Measurements from ENCODE around the gene AAMP. TPM values are rescaled to one million over a fixed set of nuclear protein-coding genes. Genes with fewer than 3 reads are reported as not detected.

Gene AAMP
- total RNA-seq, 1 donor from 2014 or later: 205 TPM

DNA sequence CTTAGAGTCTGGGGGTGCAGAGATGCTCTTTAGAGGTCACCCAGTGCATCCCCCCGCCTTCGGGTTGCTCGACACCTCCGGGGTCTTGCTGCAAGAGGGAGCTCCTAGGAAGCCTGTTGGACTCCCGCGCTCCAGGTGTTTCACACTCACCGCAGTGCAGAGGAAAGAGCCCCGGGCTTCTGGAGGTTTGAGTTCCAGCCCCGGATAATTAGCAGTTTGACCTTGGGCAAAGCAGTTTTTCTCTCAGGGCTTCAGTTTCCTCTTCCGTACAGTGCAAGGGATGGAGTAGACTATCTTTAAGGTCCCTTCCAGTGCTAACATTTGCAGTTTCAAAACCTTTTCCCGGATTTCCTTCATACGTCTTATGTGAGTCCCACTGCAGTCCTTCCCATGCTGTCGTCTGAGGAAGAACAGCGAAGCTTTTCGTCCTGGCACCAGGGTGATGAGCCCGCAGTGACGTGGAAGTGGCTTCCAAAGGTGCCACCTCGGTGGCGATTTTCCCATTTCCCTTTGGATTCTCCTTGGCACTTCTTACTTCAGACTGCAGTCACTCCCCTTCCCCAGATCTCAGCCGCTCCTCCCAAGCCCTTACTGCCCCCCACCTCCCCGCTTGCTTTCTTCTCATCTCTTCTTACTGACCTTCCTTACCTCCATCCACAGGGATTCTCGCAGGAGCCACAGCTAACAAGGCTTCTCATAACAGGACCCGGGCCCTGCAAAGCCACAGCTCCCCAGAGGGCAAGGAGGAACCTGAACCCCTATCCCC, 967 bp upstream of the AAMP start:
- H3K27me3 ChIP-seq (ENCODE audit: control insufficient read depth, insufficient read depth, low read length): no peaks in the 10 kb centered on the region
- no peak for TF ChIP-seq CTCF (IDR thresholded peaks at IDR 0.05; ENCODE audit: insufficient read depth, low read length, severe bottlenecking)
- peak overlapping the region; percentile 84 for H3K4me3 ChIP-seq (ENCODE audit: low read depth, low read length)
- DNase-seq (ENCODE audit: low read depth) (peak; percentile 50), FAIRE-seq (no peak)
- H3K36me3 ChIP-seq (ENCODE audit: control insufficient read depth, insufficient read depth, low read length): peaks cover 25% of the 10 kb centered on the region

GRCh38 chr2:218267259-218267658, 2.7 kb downstream of the AAMP start:
- no peaks in the 10 kb centered on the region for H3K27me3 ChIP-seq (ENCODE audit: control insufficient read depth, insufficient read depth, low read length)
- H3K4me3 ChIP-seq (ENCODE audit: low read depth, low read length): no peak overlapping the region
- peaks cover 21% of the 10 kb centered on the region for H3K36me3 ChIP-seq (ENCODE audit: control insufficient read depth, insufficient read depth, low read length)
- no peak for DNase-seq (ENCODE audit: low read depth)
- no peak for TF ChIP-seq CTCF (IDR thresholded peaks at IDR 0.05; ENCODE audit: insufficient read depth, low read length, severe bottlenecking)
- no peak for FAIRE-seq

DNA sequence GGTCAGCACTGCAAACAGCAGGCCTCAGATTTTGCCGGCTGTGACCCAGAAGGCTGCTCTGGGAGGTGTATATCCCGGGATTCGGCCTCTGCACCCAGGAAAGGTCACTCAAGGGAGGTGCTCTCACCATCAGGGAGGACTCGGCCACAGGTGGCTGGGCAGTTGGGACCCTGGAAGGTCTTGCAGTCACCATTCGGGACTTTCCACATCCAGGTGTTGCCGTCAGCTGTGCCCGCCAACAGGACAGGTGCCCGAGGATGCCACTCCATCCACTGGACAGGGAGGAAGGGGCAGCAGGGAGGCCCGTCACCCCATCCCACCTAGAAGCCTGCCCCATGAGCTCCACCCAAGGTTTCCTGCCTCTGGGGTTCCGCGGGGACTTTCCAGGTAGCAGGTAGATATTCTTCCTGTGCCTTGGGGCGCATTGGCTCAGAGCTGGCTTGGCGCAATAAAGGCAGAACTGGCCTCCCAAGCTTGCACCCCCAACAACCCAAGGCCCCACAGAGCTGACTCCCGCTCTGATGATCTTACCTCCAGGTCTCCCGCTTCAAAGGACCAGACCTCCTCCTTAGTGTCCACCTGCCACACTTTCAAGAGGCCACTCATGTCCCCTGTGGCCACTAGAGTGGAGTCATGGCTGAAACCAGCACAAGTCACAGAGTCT, 3.5 kb downstream of the AAMP start:
- Histone ChIP-seq H3K4me3 (ENCODE audit: low read depth, low read length) (no peak overlapping the region), H3K27me3 (ENCODE audit: control insufficient read depth, insufficient read depth, low read length) (no peaks in the 10 kb centered on the region), H3K36me3 (ENCODE audit: control insufficient read depth, insufficient read depth, low read length) (peaks cover 21% of the 10 kb centered on the region)
- DNase-seq (ENCODE audit: low read depth) (no peak), FAIRE-seq (no peak)
- TF ChIP-seq CTCF (IDR thresholded peaks at IDR 0.05; ENCODE audit: insufficient read depth, low read length, severe bottlenecking): no peak

- Histone ChIP-seq H3K4me3 (ENCODE audit: low read depth, low read length) (no peak overlapping the region), H3K36me3 (ENCODE audit: control insufficient read depth, insufficient read depth, low read length) (peaks cover 21% of the 10 kb centered on the region), H3K27me3 (ENCODE audit: control insufficient read depth, insufficient read depth, low read length) (no peaks in the 10 kb centered on the region)
- FAIRE-seq (peak; percentile 62), DNase-seq (ENCODE audit: low read depth) (no peak)
- TF ChIP-seq CTCF (IDR thresholded peaks at IDR 0.05; ENCODE audit: insufficient read depth, low read length, severe bottlenecking): no peak
Measured at GRCh38 chr2:218265626-218266025, 4.3 kb downstream of the AAMP start.

DNA sequence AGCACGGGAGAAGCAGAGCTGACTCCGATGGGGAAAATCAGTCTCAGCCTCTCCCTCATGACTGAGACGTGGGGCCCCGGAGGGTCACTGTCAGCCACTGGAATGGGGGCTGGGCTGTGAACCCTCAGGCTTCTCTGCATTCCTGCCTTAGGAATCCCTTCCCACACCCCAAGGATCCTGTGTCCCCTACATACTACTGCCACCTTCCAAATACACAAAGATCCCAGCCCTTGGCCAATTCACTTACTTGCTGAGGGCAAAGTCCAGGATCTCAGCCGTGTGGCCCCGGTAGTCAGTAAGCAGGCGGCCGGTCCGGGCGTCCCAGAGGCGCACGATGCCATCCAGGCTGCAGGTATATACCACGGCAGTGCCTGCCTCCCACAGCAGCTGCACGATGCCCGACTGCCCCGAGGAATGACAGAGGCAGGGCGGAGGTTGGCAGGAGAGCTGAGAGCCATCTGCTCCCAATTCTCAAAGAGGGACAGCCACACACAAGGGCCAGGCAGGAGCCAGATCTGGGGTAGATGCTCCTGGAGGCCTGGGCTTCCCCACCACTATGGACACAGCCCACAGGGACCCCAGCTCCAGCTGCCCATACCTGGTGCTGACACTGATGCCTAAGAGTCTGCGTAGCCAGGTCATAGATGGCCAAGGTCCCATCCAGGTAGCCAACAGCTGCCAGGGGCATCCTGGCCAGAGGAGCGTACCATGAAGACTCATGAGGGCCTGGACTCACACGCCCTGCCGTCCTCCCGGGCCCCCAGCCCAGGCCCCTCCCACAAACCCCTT, 5.0 kb downstream of the AAMP start:
- no peak for TF ChIP-seq CTCF (IDR thresholded peaks at IDR 0.05; ENCODE audit: insufficient read depth, low read length, severe bottlenecking)
- Histone ChIP-seq H3K36me3 (ENCODE audit: control insufficient read depth, insufficient read depth, low read length) (peaks cover 21% of the 10 kb centered on the region), H3K27me3 (ENCODE audit: control insufficient read depth, insufficient read depth, low read length) (no peaks in the 10 kb centered on the region), H3K4me3 (ENCODE audit: low read depth, low read length) (no peak overlapping the region)
- FAIRE-seq: no peak
- no peak for DNase-seq (ENCODE audit: low read depth)
